WTC11 (cell line): ENCODE results near the gene LAIR2. TPM values are rescaled to one million over a fixed set of nuclear protein-coding genes. Genes with fewer than 3 reads are reported as not detected.

Experiments used
- ATAC-seq: fragments of 200-7000 bp; cut with Tn5 transposase; 2 replicates; pipeline ENCODE4 v1.10.0; 2021; ENCODE audit warnings: mild to moderate bottlenecking, moderate library complexity
- CTCF ChIA-PET: fragments of 300-600 bp; sonication (Branson Sonifier 250); formaldehyde crosslinking; loops from one replicate; lab custom pipeline; 2021; ENCODE audit warnings: antibody characterized with exemption; lab: Charles Lee
- POLR2A ChIA-PET: fragments of 350-600 bp; sonication (Branson Sonifier 250); formaldehyde crosslinking; loops from one replicate; lab custom pipeline; 2021; ENCODE audit warnings: antibody characterized with exemption; lab: Charles Lee
- DNase-seq: peaks from one replicate; pipeline ENCODE4 v3.0.0; 2021; ENCODE audit warnings: low spot score
- H3K27ac Mint-ChIP-seq: 2 replicates; pipeline ENCODE4 v1.8.0; 2021; ENCODE audit warnings: mixed read lengths
- H3K27me3 Mint-ChIP-seq: 2 replicates; pipeline ENCODE4 v1.8.0; 2021; ENCODE audit warnings: low read depth, mild to moderate bottlenecking, moderate library complexity, mixed read lengths
- H3K36me3 Mint-ChIP-seq: 2 replicates; pipeline ENCODE4 v1.8.0; 2021; ENCODE audit warnings: mixed read lengths
- H3K4me1 Mint-ChIP-seq: 2 replicates; pipeline ENCODE4 v1.8.0; 2022; ENCODE audit warnings: mixed read lengths
- H3K4me3 Mint-ChIP-seq: 2 replicates; pipeline ENCODE4 v1.8.0; 2021; ENCODE audit warnings: mild to moderate bottlenecking, moderate library complexity, mixed read lengths
- H3K9me3 Mint-ChIP-seq: 2 replicates; pipeline ENCODE4 v1.8.0; 2021; ENCODE audit warnings: mixed read lengths
- CREB1 ChIP-seq: sonication (generic); formaldehyde crosslinking; IDR thresholded peaks from 2 replicates; pipeline ENCODE4 v1.8.0; 2023; ENCODE audit warnings: mild to moderate bottlenecking, missing genetic modification reagents
- GTF2I ChIP-seq: fragments of 250-450 bp; sonication (Bioruptor Pico); conservative IDR thresholded peaks from 2 replicates; pipeline ENCODE4 v1.4.0; 2021; ENCODE audit warnings: mild to moderate bottlenecking
- HMGA2 ChIP-seq: fragments of 250-450 bp; sonication (Bioruptor Pico); IDR thresholded peaks from 2 replicates; pipeline ENCODE4 v1.4.0; 2021; ENCODE audit warnings: mild to moderate bottlenecking, moderate library complexity
- JUN ChIP-seq: sonication (generic); formaldehyde crosslinking; IDR thresholded peaks from 2 replicates; pipeline ENCODE4 v1.8.0; 2023; ENCODE audit warnings: mild to moderate bottlenecking, missing genetic modification reagents
- MXD4 ChIP-seq: fragments of 250-450 bp; sonication (Bioruptor Pico); IDR thresholded peaks from 2 replicates; pipeline ENCODE4 v1.8.0; 2021; ENCODE audit warnings: mild to moderate bottlenecking, moderate library complexity, borderline replicate concordance
- NR1H2 ChIP-seq: sonication (generic); formaldehyde crosslinking; IDR thresholded peaks from 2 replicates; pipeline ENCODE4 v1.9.0; 2021; ENCODE audit warnings: mild to moderate bottlenecking, moderate library complexity, missing genetic modification reagents
- OVOL2 ChIP-seq: fragments of 250-450 bp; sonication (Bioruptor Pico); IDR thresholded peaks from 2 replicates; pipeline ENCODE4 v1.9.0; 2021; ENCODE audit warnings: mild to moderate bottlenecking, borderline replicate concordance
- PRRX2 ChIP-seq: fragments of 250-450 bp; sonication (Bioruptor Pico); IDR thresholded peaks from 2 replicates; pipeline ENCODE4 v1.8.0; 2021; ENCODE audit warnings: mild to moderate bottlenecking
- SMAD4 ChIP-seq: sonication (generic); formaldehyde crosslinking; IDR thresholded peaks from 2 replicates; pipeline ENCODE4 v1.8.0; 2022; ENCODE audit warnings: mild to moderate bottlenecking, missing genetic modification reagents
- TEAD4 ChIP-seq: sonication (generic); formaldehyde crosslinking; IDR thresholded peaks from 2 replicates; pipeline ENCODE4 v1.8.0; 2022; ENCODE audit warnings: mild to moderate bottlenecking, missing genetic modification reagents
- ZBTB21 ChIP-seq: sonication (generic); formaldehyde crosslinking; IDR thresholded peaks from 2 replicates; pipeline ENCODE4 v1.8.1; 2023; ENCODE audit warnings: mild to moderate bottlenecking, missing genetic modification reagents, borderline replicate concordance
- ZNF263 ChIP-seq: sonication (generic); formaldehyde crosslinking; IDR thresholded peaks from 2 replicates; pipeline ENCODE4 v1.8.1; 2022; ENCODE audit warnings: low read depth, mild to moderate bottlenecking, moderate library complexity, missing genetic modification reagents
- ZNF317 ChIP-seq: sonication (generic); formaldehyde crosslinking; IDR thresholded peaks from 2 replicates; pipeline ENCODE4 v1.8.1; 2023; ENCODE audit warnings: low read depth, mild to moderate bottlenecking, moderate library complexity, missing genetic modification reagents, borderline replicate concordance
- ZNF396 ChIP-seq: fragments of 250-450 bp; sonication (Bioruptor Pico); IDR thresholded peaks from 2 replicates; pipeline ENCODE4 v1.8.0; 2021; ENCODE audit warnings: mild to moderate bottlenecking, moderate library complexity, borderline replicate concordance
- total RNA-seq: library from RNA; stranded (reverse); gene quantifications from 3 replicates; pipeline ENCODE4 v1.2.3, GENCODE V29; 2021
- TF ChIP-seq, protein P1 (sequence below): sonication (generic); formaldehyde crosslinking; IDR thresholded peaks from 2 replicates; pipeline ENCODE4 v1.8.1; 2023; ENCODE audit warnings: mild to moderate bottlenecking, missing genetic modification reagents, borderline replicate concordance
- TF ChIP-seq, protein P2 (sequence below): fragments of 200-600 bp; IDR thresholded peaks from 2 replicates; pipeline ENCODE4 v1.8.0; 2022; ENCODE audit warnings: antibody characterized with exemption
- TF ChIP-seq, protein P3 (sequence below): fragments of 250-450 bp; sonication (Bioruptor Pico); IDR thresholded peaks from 2 replicates; pipeline ENCODE4 v1.8.0; 2021; ENCODE audit warnings: mild to moderate bottlenecking
- TF ChIP-seq, protein P4 (sequence below): sonication (generic); formaldehyde crosslinking; IDR thresholded peaks from 2 replicates; pipeline ENCODE4 v1.8.1; 2023; ENCODE audit warnings: mild to moderate bottlenecking, missing genetic modification reagents, moderate library complexity
- TF ChIP-seq, protein P5 (sequence below): fragments of 250-450 bp; sonication (Bioruptor Pico); IDR thresholded peaks from 2 replicates; pipeline ENCODE4 v1.9.0; 2021; ENCODE audit warnings: mild to moderate bottlenecking
- TF ChIP-seq, protein P6 (sequence below): fragments of 250-450 bp; sonication (Bioruptor Pico); IDR thresholded peaks from 2 replicates; pipeline ENCODE4 v2.1.2; 2022; ENCODE audit warnings: mild to moderate bottlenecking, moderate library complexity

LAIR2 gene
- total RNA-seq, 1 experiment from 2014 or later = not detected

DNA sequence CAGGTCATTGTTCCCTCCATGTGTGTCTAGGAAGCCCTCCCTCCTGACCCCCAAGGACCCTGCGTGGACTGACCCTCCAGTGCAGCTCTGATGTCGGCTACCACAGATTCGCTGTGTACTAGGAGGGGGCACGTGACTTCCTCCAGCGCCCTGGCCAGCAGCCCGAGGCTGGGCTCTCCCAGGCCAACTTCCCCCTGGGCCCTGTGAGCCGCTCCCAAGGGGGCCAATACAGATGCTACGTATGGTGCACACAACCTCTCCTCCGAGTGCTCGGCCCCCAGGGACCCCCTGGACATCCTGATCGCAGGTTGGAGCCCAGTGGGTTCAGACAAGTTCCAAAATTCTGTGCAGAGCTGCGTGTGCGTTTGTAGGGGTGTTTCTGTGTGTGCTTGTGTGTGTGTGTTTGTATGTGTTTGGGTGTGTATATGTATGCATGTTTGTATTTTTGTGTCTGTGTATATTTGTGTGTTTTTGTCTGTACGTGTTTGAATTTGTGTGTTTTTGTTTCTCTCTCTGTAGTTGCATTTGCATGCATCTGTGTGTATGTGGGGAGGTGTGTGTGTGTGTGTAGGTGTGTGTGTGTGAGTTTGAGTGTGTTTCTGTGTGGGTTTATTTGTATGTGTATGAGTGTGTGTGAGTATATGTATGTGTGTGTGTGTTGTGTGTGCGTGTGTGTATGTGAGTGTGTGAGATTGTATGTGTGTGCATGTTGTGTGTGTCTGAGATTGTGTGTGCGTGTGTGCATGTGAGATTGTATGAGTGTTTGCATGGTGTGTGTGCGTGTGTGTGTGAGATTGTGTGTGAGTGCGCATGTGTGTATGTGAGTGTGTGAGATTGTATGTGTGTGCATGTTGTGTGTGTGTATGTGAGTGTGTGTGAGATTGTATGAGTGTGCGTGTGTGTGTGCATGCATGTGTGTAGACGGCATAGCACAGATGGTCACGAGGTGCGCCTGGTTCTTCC is 49.6 kb downstream of the LAIR2 start (continued):
- TF ChIP-seq, protein P1, sequence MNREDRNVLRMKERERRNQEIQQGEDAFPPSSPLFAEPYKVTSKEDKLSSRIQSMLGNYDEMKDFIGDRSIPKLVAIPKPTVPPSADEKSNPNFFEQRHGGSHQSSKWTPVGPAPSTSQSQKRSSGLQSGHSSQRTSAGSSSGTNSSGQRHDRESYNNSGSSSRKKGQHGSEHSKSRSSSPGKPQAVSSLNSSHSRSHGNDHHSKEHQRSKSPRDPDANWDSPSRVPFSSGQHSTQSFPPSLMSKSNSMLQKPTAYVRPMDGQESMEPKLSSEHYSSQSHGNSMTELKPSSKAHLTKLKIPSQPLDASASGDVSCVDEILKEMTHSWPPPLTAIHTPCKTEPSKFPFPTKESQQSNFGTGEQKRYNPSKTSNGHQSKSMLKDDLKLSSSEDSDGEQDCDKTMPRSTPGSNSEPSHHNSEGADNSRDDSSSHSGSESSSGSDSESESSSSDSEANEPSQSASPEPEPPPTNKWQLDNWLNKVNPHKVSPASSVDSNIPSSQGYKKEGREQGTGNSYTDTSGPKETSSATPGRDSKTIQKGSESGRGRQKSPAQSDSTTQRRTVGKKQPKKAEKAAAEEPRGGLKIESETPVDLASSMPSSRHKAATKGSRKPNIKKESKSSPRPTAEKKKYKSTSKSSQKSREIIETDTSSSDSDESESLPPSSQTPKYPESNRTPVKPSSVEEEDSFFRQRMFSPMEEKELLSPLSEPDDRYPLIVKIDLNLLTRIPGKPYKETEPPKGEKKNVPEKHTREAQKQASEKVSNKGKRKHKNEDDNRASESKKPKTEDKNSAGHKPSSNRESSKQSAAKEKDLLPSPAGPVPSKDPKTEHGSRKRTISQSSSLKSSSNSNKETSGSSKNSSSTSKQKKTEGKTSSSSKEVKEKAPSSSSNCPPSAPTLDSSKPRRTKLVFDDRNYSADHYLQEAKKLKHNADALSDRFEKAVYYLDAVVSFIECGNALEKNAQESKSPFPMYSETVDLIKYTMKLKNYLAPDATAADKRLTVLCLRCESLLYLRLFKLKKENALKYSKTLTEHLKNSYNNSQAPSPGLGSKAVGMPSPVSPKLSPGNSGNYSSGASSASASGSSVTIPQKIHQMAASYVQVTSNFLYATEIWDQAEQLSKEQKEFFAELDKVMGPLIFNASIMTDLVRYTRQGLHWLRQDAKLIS (CRISPR knock-in tag) = no peak
- TF ChIP-seq GTF2I (CRISPR knock-in tag) = no peak
- TF ChIP-seq, all 79 proteins: peak for 0

DNA sequence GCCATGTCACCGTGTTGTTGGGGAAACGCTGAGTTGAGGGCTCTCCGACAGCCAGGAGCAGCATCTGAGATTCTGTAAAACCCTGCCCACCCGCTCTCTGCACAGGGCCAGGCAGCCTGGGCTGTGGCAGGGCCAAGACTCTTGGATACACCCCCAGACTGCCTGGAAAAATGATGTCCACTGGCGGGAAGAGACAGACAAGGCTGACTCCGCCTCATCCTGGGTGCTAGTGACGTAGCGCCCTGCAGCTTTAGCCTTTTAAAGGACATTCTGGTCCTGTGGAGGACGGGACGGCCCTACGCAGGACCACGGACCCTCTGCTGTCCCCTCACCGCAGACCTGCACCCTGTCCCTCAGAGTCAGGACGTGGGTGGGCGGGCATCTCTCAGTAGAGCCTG is 50.3 kb downstream of the LAIR2 start:
- CTCF ChIA-PET = no interaction called here
- Mint-ChIP-seq H3K4me1 (no peaks in the 10 kb centered on the region), H3K4me3 (no peak overlapping the region), H3K27ac (no peak overlapping the region), H3K27me3 (peaks cover 9% of the 10 kb centered on the region), H3K9me3 (peaks cover 57% of the 10 kb centered on the region), H3K36me3 (peaks cover 46% of the 10 kb centered on the region)
- ATAC-seq = no peak
- no peak for DNase-seq
- POLR2A ChIA-PET = no interaction called here
- TF ChIP-seq SMAD4 (CRISPR knock-in tag) (no peak), ZNF263 (CRISPR knock-in tag) (no peak), ZNF317 (CRISPR knock-in tag) (no peak), MXD4 (CRISPR knock-in tag) (no peak), JUN (CRISPR knock-in tag) (no peak), OVOL2 (no peak), CREB1 (CRISPR knock-in tag) (no peak), TEAD4 (CRISPR knock-in tag) (no peak)
- TF ChIP-seq, protein P2, sequence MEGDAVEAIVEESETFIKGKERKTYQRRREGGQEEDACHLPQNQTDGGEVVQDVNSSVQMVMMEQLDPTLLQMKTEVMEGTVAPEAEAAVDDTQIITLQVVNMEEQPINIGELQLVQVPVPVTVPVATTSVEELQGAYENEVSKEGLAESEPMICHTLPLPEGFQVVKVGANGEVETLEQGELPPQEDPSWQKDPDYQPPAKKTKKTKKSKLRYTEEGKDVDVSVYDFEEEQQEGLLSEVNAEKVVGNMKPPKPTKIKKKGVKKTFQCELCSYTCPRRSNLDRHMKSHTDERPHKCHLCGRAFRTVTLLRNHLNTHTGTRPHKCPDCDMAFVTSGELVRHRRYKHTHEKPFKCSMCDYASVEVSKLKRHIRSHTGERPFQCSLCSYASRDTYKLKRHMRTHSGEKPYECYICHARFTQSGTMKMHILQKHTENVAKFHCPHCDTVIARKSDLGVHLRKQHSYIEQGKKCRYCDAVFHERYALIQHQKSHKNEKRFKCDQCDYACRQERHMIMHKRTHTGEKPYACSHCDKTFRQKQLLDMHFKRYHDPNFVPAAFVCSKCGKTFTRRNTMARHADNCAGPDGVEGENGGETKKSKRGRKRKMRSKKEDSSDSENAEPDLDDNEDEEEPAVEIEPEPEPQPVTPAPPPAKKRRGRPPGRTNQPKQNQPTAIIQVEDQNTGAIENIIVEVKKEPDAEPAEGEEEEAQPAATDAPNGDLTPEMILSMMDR = no peak
- TF ChIP-seq, protein P3, sequence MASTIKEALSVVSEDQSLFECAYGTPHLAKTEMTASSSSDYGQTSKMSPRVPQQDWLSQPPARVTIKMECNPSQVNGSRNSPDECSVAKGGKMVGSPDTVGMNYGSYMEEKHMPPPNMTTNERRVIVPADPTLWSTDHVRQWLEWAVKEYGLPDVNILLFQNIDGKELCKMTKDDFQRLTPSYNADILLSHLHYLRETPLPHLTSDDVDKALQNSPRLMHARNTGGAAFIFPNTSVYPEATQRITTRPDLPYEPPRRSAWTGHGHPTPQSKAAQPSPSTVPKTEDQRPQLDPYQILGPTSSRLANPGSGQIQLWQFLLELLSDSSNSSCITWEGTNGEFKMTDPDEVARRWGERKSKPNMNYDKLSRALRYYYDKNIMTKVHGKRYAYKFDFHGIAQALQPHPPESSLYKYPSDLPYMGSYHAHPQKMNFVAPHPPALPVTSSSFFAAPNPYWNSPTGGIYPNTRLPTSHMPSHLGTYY (CRISPR knock-in tag) = no peak

DNA sequence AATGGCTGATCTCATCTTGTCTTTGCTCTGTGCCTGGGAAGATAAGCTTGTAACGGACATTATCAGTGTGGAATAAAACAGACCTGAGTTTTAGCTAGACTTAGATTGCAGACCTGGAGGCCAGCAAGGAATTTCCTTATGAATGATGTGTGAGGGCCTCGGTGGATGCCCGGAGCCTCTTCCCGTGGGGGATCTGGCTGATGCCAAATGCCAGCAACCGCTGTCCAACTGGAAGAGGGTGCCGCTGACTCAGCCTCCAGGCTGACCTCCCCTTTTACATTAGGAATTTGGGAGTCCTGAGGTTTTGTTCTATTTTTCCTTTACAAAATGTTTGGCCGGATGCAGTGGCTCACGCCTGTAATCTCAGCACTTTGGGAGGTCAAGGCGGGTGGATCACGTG is 51.4 kb downstream of the LAIR2 start:
- no peak for ATAC-seq
- peaks cover 47% of the 10 kb centered on the region for H3K36me3 Mint-ChIP-seq
- DNase-seq = no peak
- H3K27me3 Mint-ChIP-seq = peaks cover 7% of the 10 kb centered on the region
- no peaks in the 10 kb centered on the region for H3K4me1 Mint-ChIP-seq
- no peak overlapping the region for H3K4me3 Mint-ChIP-seq
- peaks cover 61% of the 10 kb centered on the region for H3K9me3 Mint-ChIP-seq
- POLR2A ChIA-PET = no interaction called here
- CTCF ChIA-PET = interaction anchor here (0.7 kb wide), 1 partner anchor 40 kb away, joined by 5 read pairs; no protein-coding TSS in a partner anchor
- no peak overlapping the region for H3K27ac Mint-ChIP-seq
- TF ChIP-seq, protein P4, sequence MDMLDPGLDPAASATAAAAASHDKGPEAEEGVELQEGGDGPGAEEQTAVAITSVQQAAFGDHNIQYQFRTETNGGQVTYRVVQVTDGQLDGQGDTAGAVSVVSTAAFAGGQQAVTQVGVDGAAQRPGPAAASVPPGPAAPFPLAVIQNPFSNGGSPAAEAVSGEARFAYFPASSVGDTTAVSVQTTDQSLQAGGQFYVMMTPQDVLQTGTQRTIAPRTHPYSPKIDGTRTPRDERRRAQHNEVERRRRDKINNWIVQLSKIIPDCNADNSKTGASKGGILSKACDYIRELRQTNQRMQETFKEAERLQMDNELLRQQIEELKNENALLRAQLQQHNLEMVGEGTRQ (CRISPR knock-in tag) = no peak
- TF ChIP-seq HMGA2 (CRISPR knock-in tag) = no peak
- TF ChIP-seq NR1H2 (CRISPR knock-in tag) = no peak
- TF ChIP-seq, protein P5, sequence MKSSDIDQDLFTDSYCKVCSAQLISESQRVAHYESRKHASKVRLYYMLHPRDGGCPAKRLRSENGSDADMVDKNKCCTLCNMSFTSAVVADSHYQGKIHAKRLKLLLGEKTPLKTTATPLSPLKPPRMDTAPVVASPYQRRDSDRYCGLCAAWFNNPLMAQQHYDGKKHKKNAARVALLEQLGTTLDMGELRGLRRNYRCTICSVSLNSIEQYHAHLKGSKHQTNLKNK (CRISPR knock-in tag) = no peak
- TF ChIP-seq ZNF396 (CRISPR knock-in tag) = no peak
- no peak for TF ChIP-seq PRRX2
- TF ChIP-seq, protein P6, sequence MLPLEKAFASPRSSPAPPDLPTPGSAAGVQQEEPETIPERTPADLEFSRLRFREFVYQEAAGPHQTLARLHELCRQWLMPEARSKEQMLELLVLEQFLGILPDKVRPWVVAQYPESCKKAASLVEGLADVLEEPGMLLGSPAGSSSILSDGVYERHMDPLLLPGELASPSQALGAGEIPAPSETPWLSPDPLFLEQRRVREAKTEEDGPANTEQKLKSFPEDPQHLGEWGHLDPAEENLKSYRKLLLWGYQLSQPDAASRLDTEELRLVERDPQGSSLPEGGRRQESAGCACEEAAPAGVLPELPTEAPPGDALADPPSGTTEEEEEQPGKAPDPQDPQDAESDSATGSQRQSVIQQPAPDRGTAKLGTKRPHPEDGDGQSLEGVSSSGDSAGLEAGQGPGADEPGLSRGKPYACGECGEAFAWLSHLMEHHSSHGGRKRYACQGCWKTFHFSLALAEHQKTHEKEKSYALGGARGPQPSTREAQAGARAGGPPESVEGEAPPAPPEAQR = no peak
- no peak for TF ChIP-seq ZBTB21
